SK-N-SH (cell line): Measurements from ENCODE around the gene ANKRD33B. TPM values are rescaled to one million over a fixed set of nuclear protein-coding genes. Genes with fewer than 3 reads are reported as not detected.
"Not testable (repeated sequence)": the region's sequence is repeated elsewhere in the genome, so short reads cannot be mapped to it uniquely, and the experiment has no call there.

Experiments used
- CTCF ChIA-PET: fragments of 300-600, 350-600 bp; formaldehyde crosslinking; extraction: SDS; loops from one replicate; lab custom pipeline; 2021; lab: Yijun Ruan, JAX
- POLR2A ChIA-PET: fragments of 350-600 bp; sonication (Branson Sonifier 250); formaldehyde crosslinking; extraction: SDS; loops from one replicate; lab custom pipeline; 2020; ENCODE audit warnings: antibody characterized with exemption, inconsistent platforms; lab: Yijun Ruan, JAX
- DNase-seq: peaks from one replicate; pipeline ENCODE4 v3.0.0; 2012
- H2AFZ ChIP-seq: fragments of 200-600 bp; sonication (generic); 2 replicates; pipeline ENCODE4 v1.8.1; 2016; ENCODE audit warnings: antibody characterized with exemption, mild to moderate bottlenecking, low read depth
- H3F3A ChIP-seq: fragments of 200-600 bp; sonication (generic); replicated peaks from 2 replicates; pipeline ENCODE3; 2016; ENCODE audit warnings: antibody characterized with exemption, mild to moderate bottlenecking; ENCODE audit not compliant: insufficient read depth
- H3K27ac ChIP-seq, 2 experiments: fragments of 200-500 bp in 1 of 2; fragments of 200-600 bp in 1 of 2; sonication (Bioruptor generic) in 1 of 2; sonication (generic), shearing (Covaris generic) in 1 of 2; 2 replicates each; pipeline versions ENCODE4 v1.5.1 to v1.6.1; 2014 to 2016; ENCODE audit warnings: low read depth in 2 of 2, inconsistent platforms in 1 of 2, low read length in 1 of 2, mild to moderate bottlenecking in 1 of 2, mixed read lengths in 1 of 2
- H3K27me3 ChIP-seq: fragments of 200-600 bp; sonication (generic), shearing (Covaris generic); 2 replicates; pipeline ENCODE4 v1.6.1; 2016; ENCODE audit warnings: mixed run types; ENCODE audit not compliant: insufficient read depth
- H3K36me3 ChIP-seq, 2 experiments: fragments of 200-500 bp in 1 of 2; fragments of 200-600 bp in 1 of 2; sonication (Bioruptor generic) in 1 of 2; sonication (generic) in 1 of 2; replicated peaks in 1 of 2; 2 replicates each; pipeline versions ENCODE3 to v1.5.1; 2014 to 2016; ENCODE audit warnings: low read length in 1 of 2, mild to moderate bottlenecking in 1 of 2; ENCODE audit not compliant: insufficient read depth in 2 of 2, control insufficient read depth in 1 of 2
- H3K4me1 ChIP-seq, 2 experiments: fragments of 200-500 bp in 1 of 2; fragments of 200-600 bp in 1 of 2; sonication (Bioruptor generic) in 1 of 2; sonication (generic), shearing (Covaris generic) in 1 of 2; 2 replicates each; pipeline versions ENCODE4 v1.5.1 to v1.6.1; 2014 to 2016; ENCODE audit warnings: low read depth in 1 of 2, low read length in 1 of 2, mixed run types in 1 of 2; ENCODE audit not compliant: insufficient read depth in 2 of 2, control insufficient read depth in 1 of 2
- H3K4me2 ChIP-seq: fragments of 200-600 bp; sonication (generic), shearing (Covaris generic); 2 replicates; pipeline ENCODE4 v1.6.1; 2017; ENCODE audit warnings: mixed run types
- H3K4me3 ChIP-seq, 2 experiments: fragments of 200-500 bp in 1 of 2; fragments of 200-600 bp in 1 of 2; sonication (Bioruptor generic) in 1 of 2; sonication (generic), shearing (Covaris generic) in 1 of 2; 2 replicates each; pipeline versions ENCODE4 v1.5.1 to v1.8.1; 2014 to 2016; ENCODE audit warnings: low read depth in 2 of 2, inconsistent platforms in 1 of 2, low read length in 1 of 2, mild to moderate bottlenecking in 1 of 2, mixed read lengths in 1 of 2, moderate library complexity in 1 of 2
- H3K79me2 ChIP-seq: fragments of 200-600 bp; sonication (generic); 2 replicates; pipeline ENCODE4 v1.8.1; 2017; ENCODE audit warnings: mild to moderate bottlenecking; ENCODE audit not compliant: insufficient read depth
- H3K9ac ChIP-seq: fragments of 200-600 bp; sonication (generic); 2 replicates; pipeline ENCODE4 v1.6.1; 2017; ENCODE audit warnings: mixed run types
- H3K9me2 ChIP-seq: fragments of 200-600 bp; sonication (generic); 2 replicates; pipeline ENCODE4 v1.6.1; 2017; ENCODE audit warnings: mixed run types
- H3K9me3 ChIP-seq: fragments of 200-600 bp; sonication (generic); 2 replicates; pipeline ENCODE4 v1.6.1; 2017; ENCODE audit warnings: mixed run types, mild to moderate bottlenecking, moderate library complexity
- H4K20me1 ChIP-seq: fragments of 200-600 bp; sonication (generic); 2 replicates; pipeline ENCODE4 v1.6.1; 2017; ENCODE audit warnings: mild to moderate bottlenecking, mixed run types; ENCODE audit not compliant: insufficient read depth
- FOSL2 ChIP-seq: IDR thresholded peaks from 2 replicates; pipeline ENCODE4 v1.4.0; 2012; ENCODE audit warnings: low read depth, mild to moderate bottlenecking, moderate library complexity, borderline replicate concordance
- GATA2 ChIP-seq: sonication (generic); formaldehyde crosslinking; IDR thresholded peaks from 2 replicates; pipeline ENCODE4 v1.5.0; 2020; ENCODE audit warnings: mild to moderate bottlenecking, missing genetic modification reagents
- MAX ChIP-seq: IDR thresholded peaks from 2 replicates; pipeline ENCODE4 v1.4.0; 2012; ENCODE audit warnings: low read depth
- RXRA ChIP-seq: IDR thresholded peaks from 2 replicates; pipeline ENCODE4 v1.4.0; 2012; ENCODE audit warnings: low read depth, mild to moderate bottlenecking, borderline replicate concordance
- TAF1 ChIP-seq: IDR thresholded peaks from 2 replicates; pipeline ENCODE4 v1.6.1; 2012; ENCODE audit warnings: low read depth, mild to moderate bottlenecking, low read length, moderate library complexity, borderline replicate concordance
- YY1 ChIP-seq: IDR thresholded peaks from 2 replicates; pipeline ENCODE4 v1.4.0; 2012; ENCODE audit warnings: low read depth, mild to moderate bottlenecking
- WGBS: methylation state at CpG from one replicate; pipeline ENCODE4 v1.1.6; 2017; ENCODE audit warnings: low lambda C conversion rate; 5-methylcytosine and 5-hydroxymethylcytosine counted together
- polyA plus RNA-seq, 3 experiments: library from polyadenylated mRNA; depleted of rRNA; stranded (reverse); fragments of >200 nt; gene quantifications; 2 replicates each; pipeline ENCODE4 v1.2.3, GENCODE V29; 2012
- TF ChIP-seq, protein P1 (sequence below): IDR thresholded peaks from 2 replicates; pipeline ENCODE4 v1.4.0; 2012; ENCODE audit warnings: low read depth, borderline replicate concordance
- TF ChIP-seq, protein P2 (sequence below): IDR thresholded peaks from 2 replicates; pipeline ENCODE4 v1.4.0; 2012; ENCODE audit warnings: low read depth, borderline replicate concordance
- TF ChIP-seq, protein P3 (sequence below): fragments of 200-600 bp; sonication (generic); IDR thresholded peaks from 2 replicates; pipeline ENCODE4 v1.6.1; 2017; ENCODE audit warnings: antibody characterized with exemption, mild to moderate bottlenecking, moderate library complexity

ANKRD33B gene
- polyA plus RNA-seq, 1 of the 3 experiments (the other 2 are of a cell fraction): 1.8 TPM

- TF ChIP-seq, protein P1, sequence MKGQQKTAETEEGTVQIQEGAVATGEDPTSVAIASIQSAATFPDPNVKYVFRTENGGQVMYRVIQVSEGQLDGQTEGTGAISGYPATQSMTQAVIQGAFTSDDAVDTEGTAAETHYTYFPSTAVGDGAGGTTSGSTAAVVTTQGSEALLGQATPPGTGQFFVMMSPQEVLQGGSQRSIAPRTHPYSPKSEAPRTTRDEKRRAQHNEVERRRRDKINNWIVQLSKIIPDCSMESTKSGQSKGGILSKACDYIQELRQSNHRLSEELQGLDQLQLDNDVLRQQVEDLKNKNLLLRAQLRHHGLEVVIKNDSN: no peak
- no peak for TF ChIP-seq FOSL2
- no peak for TF ChIP-seq MAX
- no peak for TF ChIP-seq RXRA
- TF ChIP-seq, protein P2, sequence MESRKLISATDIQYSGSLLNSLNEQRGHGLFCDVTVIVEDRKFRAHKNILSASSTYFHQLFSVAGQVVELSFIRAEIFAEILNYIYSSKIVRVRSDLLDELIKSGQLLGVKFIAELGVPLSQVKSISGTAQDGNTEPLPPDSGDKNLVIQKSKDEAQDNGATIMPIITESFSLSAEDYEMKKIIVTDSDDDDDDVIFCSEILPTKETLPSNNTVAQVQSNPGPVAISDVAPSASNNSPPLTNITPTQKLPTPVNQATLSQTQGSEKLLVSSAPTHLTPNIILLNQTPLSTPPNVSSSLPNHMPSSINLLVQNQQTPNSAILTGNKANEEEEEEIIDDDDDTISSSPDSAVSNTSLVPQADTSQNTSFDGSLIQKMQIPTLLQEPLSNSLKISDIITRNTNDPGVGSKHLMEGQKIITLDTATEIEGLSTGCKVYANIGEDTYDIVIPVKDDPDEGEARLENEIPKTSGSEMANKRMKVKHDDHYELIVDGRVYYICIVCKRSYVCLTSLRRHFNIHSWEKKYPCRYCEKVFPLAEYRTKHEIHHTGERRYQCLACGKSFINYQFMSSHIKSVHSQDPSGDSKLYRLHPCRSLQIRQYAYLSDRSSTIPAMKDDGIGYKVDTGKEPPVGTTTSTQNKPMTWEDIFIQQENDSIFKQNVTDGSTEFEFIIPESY: no peak
- no peak for TF ChIP-seq TAF1
These were observed 72.7 kb downstream of the ANKRD33B start (continued) for GRCh38 chr5:10636363-10637142.

- POLR2A ChIA-PET: no interaction called here
- H3K9me2 ChIP-seq: no peaks in the 10 kb centered on the region
- peaks cover 8% of the 10 kb centered on the region; the same call in 1 of the 2 replicates for H3K79me2 ChIP-seq
- H3K4me3 ChIP-seq: no peak overlapping the region
- CTCF ChIA-PET: interaction anchor here (2.6 kb wide), 1 partner anchor 10 kb away, joined by 13 read pairs; no protein-coding TSS in a partner anchor
- no peaks in the 10 kb centered on the region for H3K9me3 ChIP-seq
- WGBS: 95% methylated on average over 8 of the region's 10 CpGs
- no peak overlapping the region for H3K27ac ChIP-seq
- H3F3A ChIP-seq: no peaks in the 10 kb centered on the region
- DNase-seq: no peak
- no peak overlapping the region for H2AFZ ChIP-seq
- TF ChIP-seq GATA2 (CRISPR knock-in tag) (no peak), YY1 (no peak)
- TF ChIP-seq, protein P3, sequence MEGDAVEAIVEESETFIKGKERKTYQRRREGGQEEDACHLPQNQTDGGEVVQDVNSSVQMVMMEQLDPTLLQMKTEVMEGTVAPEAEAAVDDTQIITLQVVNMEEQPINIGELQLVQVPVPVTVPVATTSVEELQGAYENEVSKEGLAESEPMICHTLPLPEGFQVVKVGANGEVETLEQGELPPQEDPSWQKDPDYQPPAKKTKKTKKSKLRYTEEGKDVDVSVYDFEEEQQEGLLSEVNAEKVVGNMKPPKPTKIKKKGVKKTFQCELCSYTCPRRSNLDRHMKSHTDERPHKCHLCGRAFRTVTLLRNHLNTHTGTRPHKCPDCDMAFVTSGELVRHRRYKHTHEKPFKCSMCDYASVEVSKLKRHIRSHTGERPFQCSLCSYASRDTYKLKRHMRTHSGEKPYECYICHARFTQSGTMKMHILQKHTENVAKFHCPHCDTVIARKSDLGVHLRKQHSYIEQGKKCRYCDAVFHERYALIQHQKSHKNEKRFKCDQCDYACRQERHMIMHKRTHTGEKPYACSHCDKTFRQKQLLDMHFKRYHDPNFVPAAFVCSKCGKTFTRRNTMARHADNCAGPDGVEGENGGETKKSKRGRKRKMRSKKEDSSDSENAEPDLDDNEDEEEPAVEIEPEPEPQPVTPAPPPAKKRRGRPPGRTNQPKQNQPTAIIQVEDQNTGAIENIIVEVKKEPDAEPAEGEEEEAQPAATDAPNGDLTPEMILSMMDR: no peak
- H3K9ac ChIP-seq: no peak overlapping the region
- no peak overlapping the region for H3K4me2 ChIP-seq
- H4K20me1 ChIP-seq: 0 out of 2 replicates have a peak, but pooled peaks cover 4% of the 10 kb centered on the region
- H3K4me1 ChIP-seq: peaks cover 0 to 12% of the 10 kb centered on the region in 2 experiments; a peak in 1 of 4 replicates
- no peaks in the 10 kb centered on the region for H3K27me3 ChIP-seq
- no peaks in the 10 kb centered on the region for H3K36me3 ChIP-seq
These were observed 74.1 kb downstream of the ANKRD33B start for GRCh38 chr5:10637944-10638343.

DNA sequence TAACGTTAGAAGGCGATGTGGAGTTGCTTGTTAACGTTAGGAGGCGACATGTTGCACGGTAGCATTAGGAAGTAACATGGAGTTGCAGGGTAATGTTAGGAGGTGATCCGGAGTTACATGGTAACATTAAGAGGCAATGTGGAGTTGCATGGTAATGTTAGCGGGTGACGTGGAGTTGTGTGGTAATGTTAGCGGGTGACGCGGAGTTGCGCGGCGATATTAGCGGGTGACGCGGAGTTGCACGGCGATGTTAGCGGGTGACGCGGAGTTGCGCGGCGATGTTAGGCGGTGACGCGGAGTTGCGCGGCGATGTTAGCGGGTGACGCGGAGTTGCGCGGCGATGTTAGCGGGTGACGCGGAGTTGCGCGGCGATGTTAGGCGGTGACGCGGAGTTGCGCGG is 74.9 kb downstream of the ANKRD33B start:
- H3K9me2 ChIP-seq, H3K36me3 ChIP-seq, H3F3A ChIP-seq, POLR2A ChIA-PET, H3K4me2 ChIP-seq, H3K9ac ChIP-seq, H2AFZ ChIP-seq, DNase-seq, H3K27ac ChIP-seq, H4K20me1 ChIP-seq, H3K4me3 ChIP-seq, H3K79me2 ChIP-seq, H3K27me3 ChIP-seq, H3K9me3 ChIP-seq: not testable (repeated sequence)
- H3K4me1 ChIP-seq: peaks cover 0 to 12% of the 10 kb centered on the region in 2 experiments; a peak in 1 of 4 replicates
- 94% methylated on average over 47 of the region's 48 CpGs for WGBS
- CTCF ChIA-PET: interaction anchor here (2.6 kb wide), 1 partner anchor 10 kb away, joined by 13 read pairs; no protein-coding TSS in a partner anchor
